HuH-7.5 (cell line): ENCODE measurements around the gene GALNS.
"Not testable (repeated sequence)": the region's sequence is repeated elsewhere in the genome, so short reads cannot be mapped to it uniquely, and the experiment has no call there.

Source experiments
- DNase-seq: peaks from one replicate; pipeline ENCODE4 v3.0.0; 2011; ENCODE audit warnings: low spot score

The GALNS gene

DNA sequence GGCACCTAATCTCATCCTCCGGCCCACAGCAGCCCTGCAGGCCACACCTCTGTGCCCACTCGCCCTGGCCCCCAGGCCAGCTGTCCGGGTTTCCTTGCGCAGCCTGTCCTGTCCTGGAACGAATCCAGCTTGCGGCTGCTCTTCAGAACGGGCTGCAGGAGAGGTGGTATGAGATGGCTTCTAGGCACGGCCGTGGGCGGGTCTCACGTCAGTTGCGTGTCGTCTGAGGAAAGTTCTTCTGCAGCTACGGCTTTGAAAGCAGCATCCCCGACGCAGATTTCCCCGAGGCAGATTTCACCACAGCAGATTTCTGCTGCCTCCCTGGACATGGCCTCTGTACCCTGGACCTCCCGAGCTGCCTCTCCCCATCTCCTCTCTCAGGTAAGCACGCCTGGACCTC is 18.2 kb downstream of the GALNS start:
- DNase-seq: no peak

DNA sequence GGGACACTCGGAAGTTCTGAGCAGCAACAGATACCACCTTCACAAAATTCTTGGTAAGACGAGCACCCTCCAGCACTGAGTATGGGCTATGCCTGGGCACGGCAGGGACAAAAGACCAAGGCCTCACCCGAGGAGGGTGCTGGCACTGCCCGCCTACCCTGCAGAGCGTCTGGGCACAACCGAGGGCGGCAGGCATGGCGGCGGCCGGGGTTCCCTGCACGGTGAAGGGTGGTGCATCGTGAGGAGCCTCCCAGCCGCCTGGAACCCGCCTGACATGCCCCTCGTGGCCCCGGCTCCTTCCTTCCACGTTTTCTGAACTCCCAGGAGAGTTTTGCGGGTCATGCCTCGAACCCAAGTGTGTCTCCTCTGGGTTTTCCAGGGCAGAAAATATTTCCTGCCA is 18.9 kb downstream of the GALNS start:
- no peak for DNase-seq

DNA sequence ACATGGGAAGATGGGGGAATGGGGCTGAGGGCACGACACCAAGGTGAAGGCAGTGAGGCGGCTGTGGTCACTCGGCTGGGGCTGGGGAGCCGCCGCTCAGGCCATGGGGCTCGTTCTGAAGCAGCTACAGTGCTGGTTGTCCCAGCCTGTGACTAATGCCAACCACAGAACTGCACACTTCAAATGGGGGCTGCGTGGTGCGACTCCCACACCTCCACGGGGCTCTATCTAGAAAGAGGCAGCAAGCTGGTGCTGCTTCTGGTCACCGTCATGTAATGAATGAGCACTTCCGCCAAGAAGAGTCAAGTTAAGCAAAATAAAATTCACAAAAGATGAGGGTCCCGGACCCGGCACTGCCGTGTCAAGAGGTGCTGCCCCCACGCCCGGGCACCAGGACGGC is 20.0 kb downstream of the GALNS start:
- no peak for DNase-seq

DNA sequence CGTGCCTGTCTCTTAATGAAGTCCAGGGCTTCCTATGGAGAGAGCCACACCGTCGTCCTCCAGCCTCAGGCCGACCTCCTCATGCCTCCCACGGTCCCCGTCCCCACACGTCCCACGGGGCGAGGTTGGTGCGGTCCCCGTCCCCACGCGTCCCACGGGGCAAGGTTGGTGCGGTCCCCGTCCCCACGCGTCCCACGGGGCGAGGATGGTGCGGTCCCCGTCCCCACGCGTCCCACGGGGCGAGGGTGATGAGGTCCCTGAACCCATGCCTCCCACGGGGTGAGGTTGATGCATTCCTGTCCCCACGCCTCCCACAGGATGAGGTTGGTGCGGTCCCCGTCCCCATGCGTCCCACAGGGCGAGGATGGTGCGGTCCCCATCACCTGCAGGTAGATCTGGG is 20.9 kb downstream of the GALNS start:
- no peak for DNase-seq

DNA sequence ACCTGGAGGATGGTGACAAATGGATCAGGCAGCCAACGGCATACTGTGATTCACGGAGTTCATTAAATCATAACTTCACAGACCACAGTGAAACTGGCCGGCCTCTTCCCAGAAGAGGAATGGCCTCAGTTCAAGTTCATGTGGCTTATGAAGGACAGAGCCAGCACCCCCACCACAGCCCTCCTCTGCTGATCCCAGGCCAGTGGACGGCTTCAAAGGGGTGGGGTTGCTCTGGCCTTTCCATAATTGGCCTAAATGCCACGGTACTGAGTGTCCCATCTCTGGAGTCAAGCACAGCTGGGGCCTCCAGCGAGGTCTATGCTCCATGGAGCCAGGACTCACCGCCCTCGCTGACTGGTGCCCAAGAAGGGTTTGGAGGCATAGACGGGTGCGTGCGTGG is 21.4 kb downstream of the GALNS start:
- no peak for DNase-seq

DNA sequence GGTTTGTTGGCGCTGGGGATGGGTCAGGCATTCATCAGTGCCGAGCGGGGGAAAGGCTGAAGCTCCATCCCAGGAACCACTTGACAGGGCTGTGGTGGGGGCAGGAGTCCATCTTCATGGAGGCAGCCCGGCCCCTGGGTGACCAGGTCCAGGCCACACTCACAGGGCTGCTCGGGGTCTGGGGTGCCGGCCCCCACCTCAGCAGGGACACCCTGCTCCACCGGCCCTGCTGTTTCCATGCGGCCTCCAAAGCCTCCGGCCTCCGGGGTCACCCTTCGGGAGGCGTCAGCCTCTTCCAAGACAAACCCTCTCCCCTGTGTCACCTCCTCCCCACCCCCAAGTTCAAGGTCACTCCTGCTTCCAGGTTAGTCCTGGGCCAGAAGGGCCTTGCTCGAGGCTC is 22.1 kb downstream of the GALNS start:
- no peak for DNase-seq

DNA sequence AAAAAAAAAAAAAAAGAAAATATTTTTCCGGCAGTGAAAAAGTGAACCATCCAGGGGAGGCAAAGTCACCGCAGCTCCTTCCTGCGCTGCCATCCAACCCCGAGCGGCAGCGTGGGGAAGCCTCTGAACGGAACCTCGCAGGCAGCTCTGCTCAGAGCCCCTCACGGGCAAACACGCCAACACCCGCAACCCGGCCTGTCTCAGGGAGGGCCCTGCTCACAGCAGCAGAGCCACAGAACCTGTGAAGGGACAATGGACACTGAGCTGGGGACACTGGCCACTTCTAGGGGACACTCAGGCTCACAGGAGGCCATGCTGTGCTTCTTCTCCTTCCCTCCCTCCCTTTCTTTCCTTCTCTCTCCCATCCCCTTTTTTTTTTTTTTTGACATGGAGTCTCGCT is 23.7 kb downstream of the GALNS start:
- DNase-seq: no peak

DNA sequence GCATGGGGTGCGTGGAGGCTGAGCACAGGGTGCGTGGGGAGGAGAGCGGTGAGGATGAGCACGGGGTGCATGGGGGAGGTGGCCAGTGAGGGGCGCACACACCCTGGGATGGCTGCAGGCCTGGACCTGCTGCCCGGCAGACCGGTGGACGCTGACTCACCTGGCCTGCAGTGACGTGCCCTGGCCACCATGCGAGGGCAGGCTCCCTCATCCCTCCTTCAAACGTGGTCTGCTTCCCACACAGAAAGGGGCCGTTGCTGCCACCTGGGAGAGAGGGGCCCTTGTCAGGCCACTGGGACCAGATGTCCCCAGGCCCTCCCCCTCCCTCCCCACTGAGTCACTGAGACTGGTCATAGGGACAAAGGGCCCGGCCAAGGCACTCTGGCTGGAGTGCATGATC is 24.9 kb downstream of the GALNS start:
- no peak for DNase-seq

DNA sequence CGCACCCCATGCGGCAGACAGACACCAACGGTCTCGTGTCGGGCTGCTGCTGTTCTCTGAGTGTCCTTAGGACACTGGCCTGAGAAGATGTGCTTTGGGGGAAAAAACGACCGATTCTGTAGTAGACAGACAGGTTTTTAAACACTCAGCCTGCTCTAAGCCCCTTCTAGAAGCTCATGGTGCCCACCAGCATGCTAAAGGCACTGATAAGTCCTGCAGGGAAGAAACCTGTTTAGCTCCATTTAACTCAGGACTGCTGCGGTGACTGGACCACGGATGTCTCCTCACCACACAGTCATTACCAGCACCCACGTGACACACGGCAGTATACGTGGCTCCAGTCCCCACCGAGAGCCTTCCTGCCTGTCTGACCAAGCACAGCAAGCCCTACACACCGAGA is 26.0 kb downstream of the GALNS start:
- DNase-seq: no peak

DNA sequence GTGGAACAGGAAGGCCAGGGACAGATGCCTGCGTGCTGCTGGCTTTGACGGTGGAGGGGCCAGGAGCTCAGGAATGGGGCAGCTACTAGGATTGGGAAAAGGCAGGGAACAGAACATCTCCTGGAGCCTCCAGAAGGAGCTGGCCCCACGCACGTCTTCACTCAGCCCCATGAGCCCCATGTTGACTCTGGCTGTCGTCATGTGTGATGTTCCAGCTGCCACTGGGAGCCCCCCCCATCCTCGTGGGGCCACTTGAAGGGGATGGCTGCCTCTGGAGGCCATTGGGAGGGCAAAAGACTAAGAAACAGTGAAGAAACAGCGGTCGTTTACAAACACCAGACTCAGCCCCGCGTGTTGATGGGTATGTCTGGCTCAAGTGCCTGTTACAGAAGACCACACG is 26.5 kb downstream of the GALNS start:
- DNase-seq: no peak

DNA sequence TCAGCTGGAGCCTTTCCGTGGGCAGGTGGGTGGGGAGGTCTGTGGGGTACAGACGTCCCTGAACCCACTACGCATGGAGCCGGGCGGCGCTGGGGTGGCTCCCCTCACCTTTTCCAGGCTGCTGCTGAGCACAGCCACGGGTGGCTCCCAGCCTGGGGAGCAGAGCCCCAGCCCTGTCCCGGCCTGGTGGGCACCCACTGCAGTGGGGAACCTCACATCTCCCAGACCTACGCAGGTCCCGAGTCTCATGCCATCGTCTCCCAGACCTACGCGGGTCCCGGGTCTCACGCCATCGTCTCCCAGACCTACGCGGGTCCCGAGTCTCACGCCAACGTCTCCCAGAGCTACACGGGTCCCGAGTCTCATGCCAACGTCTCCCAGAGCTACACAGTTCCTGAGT is 28.0 kb downstream of the GALNS start:
- no peak for DNase-seq

DNA sequence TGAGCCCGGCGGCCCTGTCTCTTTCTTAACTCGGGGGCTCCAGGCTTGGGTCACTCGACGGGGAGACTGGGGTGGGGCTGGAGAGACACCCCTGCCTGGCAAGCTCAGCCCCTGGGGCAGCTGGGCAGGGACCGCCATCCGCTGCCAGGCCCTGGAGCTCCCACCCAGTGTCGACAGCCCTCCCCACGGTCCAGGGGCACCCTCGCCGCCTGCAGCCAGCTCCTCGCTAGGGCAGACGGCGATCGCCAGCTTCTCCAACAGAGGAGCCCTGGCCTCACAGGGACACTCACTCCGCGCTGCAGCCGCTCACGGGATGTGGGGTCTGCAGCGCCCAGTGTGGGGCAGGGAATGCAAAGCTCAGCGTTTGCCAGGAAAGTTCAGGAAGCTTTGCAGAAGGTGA is 29.0 kb downstream of the GALNS start:
- no peak for DNase-seq

DNA sequence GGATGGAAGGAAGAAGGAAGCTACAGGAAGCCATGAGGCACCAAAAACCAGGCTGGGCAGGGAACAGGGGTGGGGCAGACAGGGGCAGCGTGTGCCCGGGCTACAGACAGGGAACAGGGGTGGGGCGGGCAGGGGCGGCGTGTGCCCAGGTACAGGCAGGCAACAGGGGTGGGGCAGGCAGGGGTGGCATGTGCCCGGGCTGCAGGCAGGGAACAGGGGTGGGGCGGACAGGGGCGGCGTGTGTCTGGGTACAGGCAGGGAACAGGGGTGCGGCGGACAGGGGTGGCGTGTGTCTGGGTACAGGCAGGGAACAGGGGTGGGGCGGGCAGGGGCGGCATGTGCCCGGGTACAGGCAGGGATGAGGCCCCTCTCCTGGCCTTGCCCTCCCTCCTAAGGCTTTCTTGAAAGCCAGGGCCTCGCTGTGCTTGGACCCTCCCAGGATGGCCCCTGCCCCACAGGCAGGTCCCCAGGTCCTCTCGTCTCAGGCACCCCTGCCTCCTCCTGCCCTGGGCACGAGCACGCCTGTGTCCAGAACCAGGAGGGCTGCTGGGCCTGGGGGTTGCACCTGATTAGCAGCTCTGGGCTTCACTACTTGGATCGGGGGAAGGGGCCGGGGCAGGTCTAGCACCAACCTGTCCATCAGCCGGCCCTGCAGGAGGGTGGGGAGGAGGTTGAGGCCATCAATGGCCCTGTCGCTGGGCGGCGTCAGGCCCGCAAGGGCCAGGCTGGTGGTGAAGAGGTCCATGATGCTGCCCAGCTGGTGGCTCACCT is 30.5 kb downstream of the GALNS start:
- no peak for DNase-seq

DNA sequence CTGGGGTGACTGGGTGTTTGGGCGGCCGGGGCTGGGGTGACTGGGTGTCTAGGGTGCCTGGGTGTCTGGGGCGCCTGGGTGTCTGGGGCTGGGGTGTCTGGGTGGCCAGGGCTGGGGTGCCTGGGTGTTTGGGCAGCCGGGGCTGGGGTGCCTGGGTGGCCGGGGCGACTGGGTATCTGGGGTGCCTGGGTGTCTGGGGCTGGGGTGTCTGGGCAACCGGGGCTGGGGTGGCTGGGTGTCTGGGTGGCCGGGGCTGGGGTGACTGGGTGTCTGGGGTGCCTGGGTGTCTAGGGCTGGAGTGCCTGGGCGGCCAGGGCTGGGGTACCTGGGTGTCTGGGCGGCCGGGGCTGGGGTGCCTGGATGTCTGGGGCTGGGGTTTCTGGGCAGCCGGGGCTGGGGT is 31.6 kb downstream of the GALNS start:
- no peak for DNase-seq

DNA sequence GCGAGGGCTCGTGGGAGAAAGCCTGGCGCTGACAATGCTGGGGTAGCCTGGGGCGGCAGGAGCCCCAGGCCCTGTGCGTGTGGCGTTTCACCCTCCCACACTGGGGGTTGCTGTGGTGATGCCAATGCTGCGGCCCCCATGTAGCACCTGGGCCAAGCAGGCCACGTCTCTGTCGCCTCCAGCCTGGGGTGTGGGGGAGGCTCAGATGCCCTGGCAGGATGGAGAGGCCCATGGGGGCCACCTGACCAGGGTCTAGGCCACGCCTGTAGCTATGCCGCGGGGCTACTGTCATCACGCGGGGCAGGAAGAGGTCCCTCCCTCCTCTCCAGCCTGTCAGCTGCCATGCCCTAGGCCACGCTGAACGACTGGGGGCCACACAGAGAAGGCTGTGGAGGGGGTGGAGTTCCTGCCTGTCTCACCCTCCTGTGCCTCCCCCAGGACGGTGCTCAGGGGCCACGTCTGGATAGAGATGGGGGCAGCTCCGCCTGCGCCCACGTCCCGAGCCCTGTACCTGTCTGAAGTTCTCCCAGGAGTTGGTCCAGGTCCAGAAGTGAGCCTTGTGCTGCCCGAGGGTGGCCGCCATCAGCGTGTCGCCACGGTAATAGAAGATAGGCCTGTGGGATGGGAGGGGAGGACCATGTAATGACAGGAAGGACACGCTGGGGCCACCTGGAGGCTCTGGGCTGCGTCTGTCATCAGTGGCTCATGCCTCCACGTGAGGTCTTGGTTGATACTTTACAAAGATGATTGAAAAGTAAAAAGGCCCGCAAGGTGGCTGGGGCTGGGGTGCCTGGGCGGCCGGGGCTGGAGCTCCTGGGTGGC is 32.3 kb downstream of the GALNS start:
- DNase-seq: no peak

DNA sequence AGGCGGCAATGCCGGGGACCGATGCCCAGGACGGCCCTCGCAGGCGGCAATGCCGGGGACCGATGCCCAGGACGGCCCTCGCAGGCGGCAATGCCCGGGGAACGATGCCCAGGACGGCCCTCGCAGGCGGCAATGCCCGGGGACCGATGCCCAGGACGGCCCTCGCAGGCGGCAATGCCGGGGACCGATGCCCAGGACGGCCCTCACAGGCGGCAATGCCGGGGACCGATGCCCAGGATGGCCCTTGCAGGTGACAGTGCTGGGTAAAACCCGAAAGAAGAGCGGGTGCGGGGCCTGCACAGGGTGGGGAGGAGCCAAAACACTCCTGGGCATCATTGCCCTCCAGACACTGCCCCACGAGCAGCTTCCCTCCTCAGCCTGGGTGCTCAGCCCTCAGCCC is 33.1 kb downstream of the GALNS start:
- not testable (repeated sequence) for DNase-seq

DNA sequence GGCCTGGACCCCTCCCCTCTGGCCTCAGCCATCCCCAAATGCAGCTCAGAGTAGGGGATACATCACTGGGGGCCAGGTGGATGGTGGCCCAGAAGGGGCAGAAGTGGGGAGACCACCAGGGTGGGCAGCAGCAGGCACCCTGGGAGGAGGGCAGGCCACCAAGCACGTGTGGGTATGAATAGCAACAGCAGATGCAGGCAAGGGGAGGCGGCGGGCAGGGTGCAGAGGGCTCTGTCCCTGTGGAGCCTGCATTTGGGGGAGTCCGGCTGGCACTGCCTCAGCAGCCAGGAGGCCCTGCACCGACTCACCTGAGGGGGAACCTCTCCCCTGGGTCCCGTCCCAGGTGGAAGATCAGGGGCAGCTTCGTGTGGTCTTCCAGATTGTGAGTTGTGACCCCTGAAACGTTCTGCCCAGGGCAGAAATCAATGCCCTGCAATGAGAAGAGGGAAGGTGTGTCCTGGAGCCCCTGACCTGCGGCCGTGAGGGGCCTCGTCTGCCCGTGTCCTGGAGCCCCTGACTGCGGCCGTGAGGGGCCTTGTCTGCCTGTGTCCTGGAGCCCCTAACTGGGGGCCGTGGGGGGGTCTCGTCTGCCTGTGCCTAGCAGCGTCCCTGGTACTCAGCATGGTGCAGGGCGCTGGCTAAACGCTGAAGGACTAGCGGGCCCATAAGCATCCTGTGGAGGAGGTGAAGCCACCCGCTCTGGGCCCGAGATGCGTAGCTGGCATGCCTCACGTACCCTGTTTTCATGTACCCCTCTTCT is 34.3 kb downstream of the GALNS start:
- no peak for DNase-seq

DNA sequence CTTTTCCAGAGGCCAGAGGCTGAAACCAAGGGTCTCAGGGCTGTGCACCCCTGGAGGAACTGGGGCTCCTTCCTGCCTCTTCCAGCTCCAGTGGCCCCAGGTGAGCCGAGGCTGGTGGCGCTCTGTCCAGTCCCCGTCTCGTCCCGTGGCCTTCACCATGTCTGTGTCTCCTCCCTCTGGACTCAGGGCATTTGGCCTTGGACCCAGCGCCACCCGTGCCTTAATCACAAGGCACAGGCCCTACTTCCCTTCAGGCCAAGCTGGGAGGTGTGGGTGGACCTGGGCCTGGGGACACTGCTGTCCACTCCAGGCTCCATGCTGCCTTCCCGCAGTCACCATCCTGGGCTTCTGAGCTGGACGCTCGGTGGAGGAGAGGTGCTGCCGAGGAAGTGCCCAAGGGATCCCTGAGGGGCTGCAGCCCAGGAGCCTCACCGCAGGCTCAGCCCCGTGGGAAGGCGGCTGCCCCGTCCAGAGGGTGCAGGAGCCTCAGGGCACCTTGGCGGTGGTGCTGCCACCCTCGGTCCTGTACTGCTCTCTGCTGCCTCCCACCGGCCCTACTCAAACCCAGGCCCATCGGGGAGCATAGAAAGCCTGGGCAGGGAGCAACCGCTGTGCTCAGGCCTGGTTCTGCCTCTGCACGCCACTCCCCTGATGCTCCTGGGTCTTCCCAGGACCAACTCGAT is 35.4 kb downstream of the GALNS start:
- no peak for DNase-seq

DNA sequence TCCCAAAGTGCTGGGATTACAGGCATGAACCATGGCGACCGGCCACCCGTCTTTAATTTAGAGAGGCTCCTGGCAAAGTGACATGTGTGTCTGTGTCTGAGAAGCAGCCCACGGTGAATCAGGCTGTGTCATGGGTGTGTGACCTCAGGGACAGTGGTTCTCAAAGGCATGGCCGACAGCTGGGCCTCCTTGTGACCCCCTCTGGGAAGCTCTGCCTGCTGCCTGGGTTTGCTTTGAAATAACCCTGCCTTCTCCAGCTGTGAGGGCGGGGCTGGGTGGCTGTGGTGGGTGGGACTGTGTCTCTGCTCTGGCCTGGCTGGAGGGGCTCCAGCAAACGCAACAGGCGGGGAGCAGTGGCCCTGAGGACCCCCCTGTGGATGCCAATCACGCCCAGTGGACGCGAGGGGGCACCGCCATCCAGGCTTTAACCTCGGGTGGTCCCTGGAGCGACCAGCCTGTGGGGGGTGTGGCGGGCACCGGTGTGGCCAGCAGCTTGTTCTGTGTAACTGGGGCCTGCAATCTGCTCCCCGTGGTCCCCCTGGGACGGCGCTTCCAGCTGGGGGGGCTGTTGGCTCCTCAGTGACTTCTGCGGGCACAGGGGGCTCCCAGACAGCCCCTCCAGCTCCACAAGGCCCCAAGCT is 36.2 kb downstream of the GALNS start:
- no peak for DNase-seq

DNA sequence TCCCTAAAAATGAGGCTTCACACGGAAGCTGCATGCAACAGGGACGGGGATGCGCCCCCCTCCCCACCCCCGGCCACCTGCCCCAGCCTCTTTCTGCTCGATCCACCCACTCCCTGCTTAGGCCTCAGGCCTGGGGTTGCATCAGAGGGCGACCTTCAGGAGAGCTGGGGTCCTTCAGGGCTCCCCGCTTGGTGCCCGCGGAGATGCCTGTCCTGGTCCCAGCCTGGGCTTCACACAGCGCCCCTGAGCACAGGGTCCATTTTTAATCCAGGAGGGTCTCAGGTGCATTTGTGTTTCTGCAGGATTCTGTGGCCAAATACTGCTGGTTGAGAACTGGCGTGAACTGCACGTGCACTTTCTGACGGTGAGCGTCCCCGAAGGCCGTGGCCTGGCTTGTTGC is 37.6 kb downstream of the GALNS start:
- no peak for DNase-seq

DNA sequence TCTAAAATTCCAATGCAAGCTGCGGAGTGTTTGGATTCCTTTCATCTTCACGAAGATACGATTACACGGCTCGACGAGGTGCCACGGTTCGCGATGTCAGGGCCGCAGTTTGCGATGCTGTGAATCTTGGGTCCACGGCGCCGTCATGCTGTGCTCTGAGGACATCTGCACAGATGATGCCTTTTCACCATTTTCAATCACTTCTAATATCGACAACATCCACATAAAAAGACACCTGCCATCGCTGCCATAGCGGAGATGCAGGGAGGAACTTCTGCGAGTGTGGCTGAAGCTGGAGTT is 38.2 kb downstream of the GALNS start:
- DNase-seq: no peak
